IPS-18a (cell line): ENCODE measurements around the gene MAD1L1.

ENCODE experiments used
- H3K27ac ChIP-seq: one replicate; pipeline ENCODE4 v1.5.1; 2013; ENCODE audit warnings: low read length
- H3K27me3 ChIP-seq: one replicate; pipeline ENCODE4 v1.6.1; 2013; ENCODE audit warnings: mild to moderate bottlenecking, low read length; ENCODE audit not compliant: control insufficient read depth, insufficient read depth
- H3K36me3 ChIP-seq: one replicate; pipeline ENCODE4 v1.6.1; 2013; ENCODE audit warnings: low read depth, low read length; ENCODE audit not compliant: control insufficient read depth
- H3K4me1 ChIP-seq: one replicate; pipeline ENCODE4 v1.6.1; 2013; ENCODE audit warnings: low read depth, low read length; ENCODE audit not compliant: control insufficient read depth
- H3K4me3 ChIP-seq: one replicate; pipeline ENCODE4 v1.5.1; 2013; ENCODE audit warnings: low read length
- H3K9ac ChIP-seq: one replicate; pipeline ENCODE4 v1.6.1; 2013; ENCODE audit warnings: mild to moderate bottlenecking, low read length, moderate library complexity
- H3K9me3 ChIP-seq: one replicate; pipeline ENCODE4 v1.6.1; 2013; ENCODE audit warnings: low read depth, low read length; ENCODE audit not compliant: control insufficient read depth

Gene MAD1L1

DNA sequence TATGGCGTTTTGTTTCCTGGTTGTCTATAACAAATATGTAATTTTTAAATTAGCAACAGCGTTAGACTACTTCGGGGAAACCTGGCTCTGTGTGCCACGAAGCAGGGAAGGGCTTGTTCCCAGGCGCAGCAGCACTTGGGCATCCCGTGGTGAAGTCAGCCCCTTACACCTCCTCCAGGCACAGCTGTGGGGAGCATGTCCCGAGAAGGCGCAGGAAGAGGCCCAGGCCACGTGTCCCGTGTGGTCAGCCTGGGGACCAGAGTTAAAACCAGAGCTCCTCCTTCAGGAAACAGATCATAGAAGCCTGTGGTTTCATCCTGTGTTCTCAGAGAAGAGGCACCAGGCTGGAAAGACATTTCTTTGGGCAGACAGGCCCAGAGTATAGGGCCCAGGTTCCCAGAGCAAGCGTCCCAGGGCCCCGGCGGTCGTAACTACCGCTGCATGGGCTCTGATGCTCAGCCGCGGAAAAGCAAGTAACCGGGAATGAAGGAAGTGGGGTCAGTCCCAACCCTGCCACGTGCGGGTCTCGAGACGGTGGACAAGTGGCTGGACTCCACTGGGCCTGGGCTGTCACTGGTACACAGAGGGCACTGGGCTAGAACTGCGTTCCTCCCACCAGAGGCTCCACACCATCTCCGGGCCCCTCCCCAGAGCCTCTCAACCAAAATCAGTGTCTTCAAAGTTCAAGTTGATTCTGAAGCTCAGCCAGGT lies 16.4 kb upstream of the MAD1L1 start:
- H3K9me3 ChIP-seq = no peaks in the 10 kb centered on the region
- H3K36me3 ChIP-seq = peaks cover 10% of the 10 kb centered on the region
- peaks cover 4% of the 10 kb centered on the region for H3K4me1 ChIP-seq
- H3K9ac ChIP-seq = no peak overlapping the region
- no peak overlapping the region for H3K4me3 ChIP-seq
- no peak overlapping the region for H3K27ac ChIP-seq
- H3K27me3 ChIP-seq = no peaks in the 10 kb centered on the region

DNA sequence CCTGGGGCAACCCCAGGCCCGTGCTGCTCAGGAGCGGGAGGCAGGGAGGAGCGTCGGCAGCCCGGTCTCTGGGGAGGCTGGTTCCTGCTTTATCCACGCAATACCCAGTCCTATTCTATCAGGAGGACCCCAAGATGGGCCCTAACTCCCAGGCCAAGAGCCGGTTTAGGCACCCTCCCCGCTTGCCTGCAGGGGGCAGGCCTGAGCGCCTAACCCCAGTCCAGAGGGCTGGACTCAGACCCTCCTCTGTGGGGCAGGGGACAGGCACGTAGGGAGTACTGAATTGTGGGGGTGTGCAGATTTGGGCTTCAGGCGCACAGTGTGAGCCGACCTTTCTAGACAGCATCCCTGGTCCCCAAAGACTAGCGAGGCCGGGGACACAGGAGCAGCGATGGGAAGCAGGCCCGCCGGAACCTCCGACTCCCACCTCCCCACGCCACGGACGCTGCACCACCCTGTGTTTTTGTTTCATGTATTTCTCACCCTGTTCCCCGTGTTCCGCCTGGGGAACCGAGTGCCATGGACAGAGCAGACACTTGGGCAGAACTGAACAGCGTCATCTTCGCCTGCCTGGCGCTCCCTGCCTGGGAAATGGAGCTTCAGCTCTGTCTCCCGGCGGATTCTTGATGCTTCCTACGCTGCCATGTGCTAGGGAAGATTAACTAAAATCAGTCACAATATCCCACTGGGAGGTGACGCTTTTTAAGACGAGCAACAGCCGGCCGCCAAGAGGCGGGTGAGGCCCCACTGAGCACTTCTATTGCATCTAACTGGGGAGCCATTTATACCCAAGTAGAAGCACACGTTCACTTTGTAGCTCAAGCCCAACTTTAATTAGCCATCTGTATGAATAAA lies 14.6 kb upstream of the MAD1L1 start:
- H3K27ac ChIP-seq = no peak overlapping the region
- no peak overlapping the region for H3K4me3 ChIP-seq
- H3K36me3 ChIP-seq = peaks cover 10% of the 10 kb centered on the region
- H3K4me1 ChIP-seq = peaks cover 11% of the 10 kb centered on the region
- no peaks in the 10 kb centered on the region for H3K9me3 ChIP-seq
- H3K9ac ChIP-seq = peak overlapping the region; percentile 36
- H3K27me3 ChIP-seq = no peaks in the 10 kb centered on the region

DNA sequence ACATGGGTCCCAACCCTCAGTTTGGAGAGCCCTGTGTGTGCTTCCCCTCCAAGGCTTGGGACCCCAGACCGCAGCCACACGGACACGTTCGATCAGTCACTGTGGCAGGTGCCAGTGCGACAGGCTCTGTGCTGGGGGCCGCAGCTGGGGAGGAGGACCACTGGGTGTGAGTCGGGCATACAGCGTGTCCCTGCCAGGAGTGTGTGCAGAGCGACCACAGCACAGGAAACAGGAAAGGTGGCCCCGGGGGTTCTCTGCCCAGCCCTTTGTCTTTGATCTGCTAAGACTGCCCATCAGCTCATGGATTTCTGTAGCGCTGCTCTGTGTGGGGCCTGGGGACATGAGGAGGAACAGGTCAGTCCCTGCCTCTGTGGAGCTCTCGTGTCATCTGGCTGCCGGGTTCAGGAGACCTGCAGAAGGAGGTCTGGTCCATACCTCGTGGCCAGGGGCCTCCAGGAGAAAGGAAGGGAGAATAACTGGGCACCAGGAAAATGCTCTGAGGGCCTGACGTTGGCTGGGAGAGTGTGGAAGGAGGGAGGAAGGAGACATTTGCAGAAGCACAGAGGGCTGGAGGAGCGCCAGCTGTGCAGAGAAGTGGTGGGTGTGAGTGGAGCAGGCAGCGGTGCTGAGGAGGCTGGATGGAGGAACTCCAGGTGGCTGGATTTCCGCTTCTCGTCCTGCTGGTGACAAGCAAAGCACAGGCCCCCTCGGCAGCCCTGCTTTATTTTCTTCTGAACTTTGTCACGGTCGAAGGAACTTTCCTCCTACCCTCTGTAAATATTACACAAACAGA lies 13.3 kb upstream of the MAD1L1 start:
- H3K27me3 ChIP-seq = no peaks in the 10 kb centered on the region
- no peak overlapping the region for H3K27ac ChIP-seq
- peaks cover 11% of the 10 kb centered on the region for H3K4me1 ChIP-seq
- H3K4me3 ChIP-seq = no peak overlapping the region
- peaks cover 10% of the 10 kb centered on the region for H3K36me3 ChIP-seq
- no peak overlapping the region for H3K9ac ChIP-seq
- no peaks in the 10 kb centered on the region for H3K9me3 ChIP-seq

DNA sequence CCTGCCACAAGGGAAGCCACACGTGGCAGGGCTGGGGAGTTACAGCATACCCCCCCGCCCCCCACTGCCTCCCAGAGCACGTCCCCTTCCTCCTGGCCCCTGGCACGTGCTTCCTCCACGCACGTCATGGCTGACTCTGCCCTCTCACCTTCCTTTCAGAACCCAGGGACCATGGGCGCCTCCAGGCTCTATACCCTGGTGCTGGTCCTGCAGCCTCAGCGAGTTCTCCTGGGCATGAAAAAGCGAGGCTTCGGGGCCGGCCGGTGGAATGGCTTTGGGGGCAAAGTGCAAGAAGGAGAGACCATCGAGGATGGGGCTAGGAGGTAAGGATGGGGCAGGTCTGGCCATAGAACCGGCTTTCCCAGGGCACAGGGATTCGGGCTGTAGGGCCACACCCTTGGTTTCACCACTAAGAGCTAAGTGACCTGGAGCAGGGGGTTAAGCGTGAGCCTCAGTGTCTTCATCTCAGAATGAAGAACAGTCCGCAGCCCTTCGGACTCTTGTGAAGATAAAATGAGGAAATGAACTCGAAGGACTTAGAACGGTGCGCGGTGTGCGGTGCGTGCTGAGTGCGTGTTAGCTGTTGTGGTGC lies 11.8 kb upstream of the MAD1L1 start:
- Histone ChIP-seq H3K4me1 (peaks cover 11% of the 10 kb centered on the region), H3K27ac (no peak overlapping the region), H3K9ac (no peak overlapping the region), H3K4me3 (no peak overlapping the region), H3K27me3 (no peaks in the 10 kb centered on the region), H3K9me3 (no peaks in the 10 kb centered on the region), H3K36me3 (peaks cover 7% of the 10 kb centered on the region)

DNA sequence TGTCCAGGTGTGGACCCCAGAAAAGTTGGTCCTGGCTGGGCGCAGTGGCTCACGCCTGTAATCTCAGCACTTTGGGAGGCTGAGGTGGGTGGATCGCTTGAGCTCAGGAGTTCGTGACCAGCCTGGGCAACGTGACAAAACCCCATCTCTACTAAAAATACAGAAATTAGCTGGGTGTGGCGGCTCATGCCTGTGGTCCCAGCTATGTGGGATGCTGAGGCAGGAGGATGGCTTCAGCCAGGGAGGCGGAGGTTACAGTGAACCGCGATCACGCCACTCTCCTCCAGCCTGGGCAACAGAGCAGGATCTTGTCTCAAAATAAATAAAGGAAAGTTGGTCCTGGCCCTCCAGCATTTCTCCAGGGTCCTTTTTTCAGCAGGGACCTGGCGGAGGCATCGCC lies 10.7 kb upstream of the MAD1L1 start:
- peaks cover 11% of the 10 kb centered on the region for H3K4me1 ChIP-seq
- no peaks in the 10 kb centered on the region for H3K9me3 ChIP-seq
- peak overlapping the region; percentile 80 for H3K4me3 ChIP-seq
- peaks cover 13% of the 10 kb centered on the region for H3K36me3 ChIP-seq
- H3K27me3 ChIP-seq = no peaks in the 10 kb centered on the region
- no peak overlapping the region for H3K27ac ChIP-seq
- no peak overlapping the region for H3K9ac ChIP-seq

DNA sequence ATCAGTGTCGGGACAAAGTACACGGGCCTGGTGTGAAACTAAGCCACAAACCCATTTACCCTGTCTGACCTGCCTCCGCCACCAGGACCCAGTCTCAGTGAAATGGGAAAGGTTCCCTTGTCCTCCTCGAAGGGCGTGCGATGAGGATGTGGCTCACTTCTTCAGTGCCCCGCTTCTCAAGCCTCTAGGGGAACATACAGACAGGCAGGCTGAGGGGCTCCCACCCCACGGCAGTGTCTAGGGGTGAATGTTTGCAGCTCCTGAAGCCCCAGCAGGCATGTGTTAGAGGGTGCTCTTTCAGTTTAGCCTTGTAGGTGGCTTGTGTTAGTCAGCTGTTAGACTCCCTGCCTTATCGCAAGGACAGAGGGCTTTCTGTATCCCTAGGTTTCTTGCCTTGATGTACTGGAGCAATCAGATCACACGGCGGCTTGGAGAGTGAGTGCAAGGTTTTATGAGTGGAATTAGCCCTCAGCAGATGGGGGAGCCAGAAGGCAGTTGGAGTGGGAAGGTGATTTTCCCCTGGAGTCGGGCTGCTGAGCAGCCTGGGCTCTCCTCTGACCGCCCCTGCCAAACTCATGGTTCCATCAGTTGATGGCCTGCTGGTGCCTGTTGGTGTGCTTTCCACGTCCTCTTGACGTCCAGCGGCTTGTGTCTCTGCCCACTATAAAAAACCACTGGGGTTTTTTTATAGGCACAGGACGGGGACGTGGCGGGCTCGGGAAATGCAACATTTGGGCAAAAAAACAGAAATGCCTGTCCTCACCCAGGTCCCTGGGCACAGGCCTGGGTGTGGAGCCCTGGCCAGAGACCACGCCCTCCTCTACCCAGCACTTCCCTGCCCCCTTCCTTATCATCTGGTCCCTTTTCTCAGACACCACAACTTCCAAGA lies 10.0 kb upstream of the MAD1L1 start:
- H3K9ac ChIP-seq = peak overlapping the region; percentile 92
- H3K27ac ChIP-seq = peak overlapping the region; percentile 71
- peak overlapping the region; percentile 80 for H3K4me3 ChIP-seq
- H3K4me1 ChIP-seq = peaks cover 11% of the 10 kb centered on the region
- no peaks in the 10 kb centered on the region for H3K27me3 ChIP-seq
- peaks cover 20% of the 10 kb centered on the region for H3K36me3 ChIP-seq
- no peaks in the 10 kb centered on the region for H3K9me3 ChIP-seq

DNA sequence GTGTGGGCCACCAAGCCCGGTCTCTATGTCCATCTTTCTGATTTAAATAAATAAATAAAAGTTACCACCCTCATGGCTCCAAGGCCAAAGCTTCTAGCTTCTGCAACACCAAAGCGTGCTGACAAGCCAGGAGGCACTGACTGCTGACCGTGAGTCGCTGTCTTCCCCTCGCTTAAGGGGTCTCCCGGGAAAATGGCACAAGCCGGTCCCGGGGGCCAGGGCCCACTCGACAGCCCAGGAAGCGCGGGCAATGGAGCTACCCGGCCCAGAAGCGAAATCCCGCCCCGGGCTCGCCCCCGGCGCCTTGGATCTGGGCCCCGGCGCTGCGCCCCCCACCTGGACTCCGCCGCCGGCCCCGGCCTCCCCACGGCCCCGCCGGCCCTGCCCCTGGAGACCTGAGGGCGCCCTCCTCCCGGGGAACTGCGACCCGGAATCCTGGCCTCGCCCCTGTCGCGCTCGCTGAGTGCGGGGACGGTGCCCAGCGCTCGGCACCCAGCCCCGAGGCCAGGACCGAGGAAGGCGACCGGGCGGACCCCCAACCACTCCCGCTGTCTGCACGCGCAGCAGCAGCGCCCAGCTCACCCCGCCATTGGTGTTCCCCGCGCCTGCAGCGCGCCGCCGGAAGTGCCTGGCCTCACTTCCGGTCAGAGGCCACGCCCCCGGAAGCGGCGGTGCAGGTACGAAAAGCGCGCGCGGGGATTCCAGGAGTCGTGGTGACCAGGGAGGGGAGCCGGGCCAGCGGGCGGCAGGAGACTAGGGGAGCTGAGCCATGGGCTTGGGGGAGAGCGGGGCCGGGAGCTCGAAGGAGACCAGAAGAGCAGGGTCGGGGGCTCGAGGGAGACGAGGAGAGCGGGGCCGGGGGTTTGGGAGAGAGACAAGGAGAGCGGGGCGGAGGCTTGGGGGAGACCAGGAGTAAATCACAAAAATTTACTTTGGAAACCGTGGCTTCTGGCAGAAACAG lies 9.1 kb upstream of the MAD1L1 start, which contains the start of the genes MRM2 and NUDT1:
Gene MRM2 (minus strand): TSS at position 626 of the 961 bp plus-strand sequence. CDS start 36 bp downstream, at position 590.
Gene NUDT1 (plus strand): TSS at position 647 of the 961 bp plus-strand sequence. CDS start 2,349 bp downstream, outside the sequence.
- Histone ChIP-seq H3K4me3 (peak within 1 kb of the TSS; percentile 80), H3K9ac (peak within 1 kb of the TSS; percentile 92), H3K27me3 (no peaks in the 10 kb centered on the region), H3K36me3 (peaks cover 25% of the 10 kb centered on the region), H3K4me1 (peaks cover 6% of the 10 kb centered on the region), H3K9me3 (no peaks in the 10 kb centered on the region), H3K27ac (peak within 1 kb of the TSS; percentile 71)

DNA sequence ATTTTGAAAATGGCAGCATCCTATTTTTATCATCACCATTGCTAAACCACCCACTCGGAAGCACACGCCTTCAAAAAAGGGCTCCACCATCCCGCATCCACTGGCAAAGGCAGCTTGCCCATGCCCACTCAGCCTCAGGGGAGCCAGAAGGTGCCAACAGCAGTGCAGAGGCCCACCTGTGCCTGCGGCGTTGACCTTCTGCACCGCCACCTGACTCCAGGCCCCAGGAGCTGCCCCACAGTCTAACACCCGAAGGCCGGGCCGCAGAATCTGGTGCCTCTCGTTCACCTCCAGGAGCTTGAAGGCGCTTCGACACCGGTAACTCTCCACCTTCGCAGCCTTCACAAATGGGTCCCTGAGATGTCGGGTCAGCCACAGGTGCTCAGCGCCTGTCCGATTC lies 6.5 kb upstream of the MAD1L1 start:
- no peak overlapping the region for H3K9ac ChIP-seq
- no peaks in the 10 kb centered on the region for H3K27me3 ChIP-seq
- peaks cover 6% of the 10 kb centered on the region for H3K4me1 ChIP-seq
- peaks cover 40% of the 10 kb centered on the region for H3K36me3 ChIP-seq
- no peak overlapping the region for H3K27ac ChIP-seq
- H3K4me3 ChIP-seq = no peak overlapping the region
- no peaks in the 10 kb centered on the region for H3K9me3 ChIP-seq

DNA sequence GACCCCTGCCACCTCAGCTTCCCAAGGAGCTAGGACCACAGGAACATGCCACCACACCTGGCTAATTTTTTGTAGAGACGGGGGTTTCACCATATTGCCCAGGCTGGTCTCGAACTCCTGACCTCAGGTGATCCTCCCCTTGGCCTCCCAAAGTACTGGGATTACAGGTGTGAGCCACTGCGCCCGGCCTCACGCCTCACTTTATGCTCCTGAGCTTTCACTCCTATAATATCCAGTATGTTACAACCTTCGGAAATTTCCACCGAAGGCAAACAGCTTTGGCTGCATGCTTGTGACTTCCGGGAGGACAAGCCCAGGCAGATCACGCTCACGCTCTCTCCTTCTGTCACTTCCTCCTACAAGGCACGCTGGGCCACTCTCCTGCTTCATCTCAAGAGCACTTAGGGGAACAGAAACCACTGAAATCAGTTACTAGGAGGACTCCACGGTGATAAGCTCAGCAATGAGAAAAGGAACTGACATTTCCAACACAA lies 4.4 kb upstream of the MAD1L1 start:
- Histone ChIP-seq H3K4me1 (no peaks in the 10 kb centered on the region), H3K27ac (no peak overlapping the region), H3K4me3 (no peak overlapping the region), H3K27me3 (no peaks in the 10 kb centered on the region), H3K36me3 (peaks cover 42% of the 10 kb centered on the region), H3K9me3 (no peaks in the 10 kb centered on the region), H3K9ac (no peak overlapping the region)
